Esophagus squamous epithelium (tissue), 5 donors: ENCODE data around the gene ADAM23. TPM values are rescaled to one million over a fixed set of nuclear protein-coding genes. Genes with fewer than 3 reads are reported as not detected.

ENCODE experiments used
- DNase-seq: peaks from one replicate; lab custom pipeline; 2025; lab: John Stamatoyannopoulos, UW
- H3K27ac ChIP-seq, 4 donors: fragments of 200-600 bp; sonication (generic); one replicate each; pipeline ENCODE4 v1.5.1; 2016 to 2019; ENCODE audit warnings: mild to moderate bottlenecking in 1 of 4
- H3K27me3 ChIP-seq, 4 donors: fragments of 200-600 bp; sonication (generic); 1 replicate in 3 of 4; 2 replicates in 1 of 4; pipeline versions ENCODE4 v1.5.1 to v1.6.0; 2017 to 2021; ENCODE audit warnings: antibody characterized with exemption in 1 of 4
- H3K36me3 ChIP-seq, 3 donors: fragments of 200-600 bp; sonication (generic); one replicate each; pipeline ENCODE4 v1.5.1; 2016 to 2019
- H3K4me1 ChIP-seq, 3 donors: fragments of 200-600 bp; sonication (generic); one replicate each; pipeline ENCODE4 v1.5.1; 2017 to 2019
- H3K4me3 ChIP-seq, 4 donors: fragments of 200-600 bp; sonication (generic); 1 replicate in 3 of 4; 2 replicates in 1 of 4; pipeline ENCODE4 v1.5.1; 2016 to 2019; ENCODE audit warnings: mild to moderate bottlenecking in 2 of 4, moderate library complexity in 1 of 4
- H3K9me3 ChIP-seq, 3 donors: fragments of 200-600 bp; sonication (generic); one replicate each; pipeline ENCODE4 v1.5.1; 2016 to 2019
- POLR2A ChIP-seq, 4 donors: fragments of 450-650 bp; IDR thresholded peaks; one replicate each; pipeline ENCODE4 v1.6.1; 2017; ENCODE audit warnings: antibody characterized with exemption in 4 of 4, mild to moderate bottlenecking in 4 of 4, moderate library complexity in 3 of 4
- WGBS, 2 donors: methylation state at CpG; one replicate each; pipeline ENCODE4 v1.1.5; 2018; 5-methylcytosine and 5-hydroxymethylcytosine counted together
- intact Hi-C: fragments of 100-400 bp; cut with DNase I; formaldehyde crosslinking; loops from one replicate; pipeline ENCODE4 v1.15.0; 2022
- total RNA-seq, 4 donors: library from RNA; depleted of rRNA; stranded (reverse); fragments of >200 nt; gene quantifications; one replicate each; pipeline ENCODE4 v1.1.0, GENCODE V29; 2016
- TF ChIP-seq, protein P1 (sequence below), 6 experiments: fragments of 450-650 bp in 4 of 6; fragments of 200-600 bp in 2 of 6; sonication (generic) in 2 of 6; IDR thresholded peaks; one replicate each; pipeline ENCODE4 v1.5.1; 2016 to 2019; ENCODE audit warnings: antibody characterized with exemption in 6 of 6, mild to moderate bottlenecking in 4 of 6, moderate library complexity in 4 of 6
- donor health status: DM: yes; HTN: yes; CAD: no.

ADAM23 gene
- total RNA-seq, 4 donors from 2014 or later, result 0.95 to 10.1 (median 6.6) TPM

GRCh38 chr2:206572725-206573124, 129.4 kb downstream of the ADAM23 start:
- WGBS, 2 donors, result 77 to 85% methylated on average over 3 of the region's 3 CpGs
- intact Hi-C loops, result no loop called here
- no peak for TF ChIP-seq POLR2A (IDR thresholded peaks at IDR 0.05)
- TF ChIP-seq, protein P1, sequence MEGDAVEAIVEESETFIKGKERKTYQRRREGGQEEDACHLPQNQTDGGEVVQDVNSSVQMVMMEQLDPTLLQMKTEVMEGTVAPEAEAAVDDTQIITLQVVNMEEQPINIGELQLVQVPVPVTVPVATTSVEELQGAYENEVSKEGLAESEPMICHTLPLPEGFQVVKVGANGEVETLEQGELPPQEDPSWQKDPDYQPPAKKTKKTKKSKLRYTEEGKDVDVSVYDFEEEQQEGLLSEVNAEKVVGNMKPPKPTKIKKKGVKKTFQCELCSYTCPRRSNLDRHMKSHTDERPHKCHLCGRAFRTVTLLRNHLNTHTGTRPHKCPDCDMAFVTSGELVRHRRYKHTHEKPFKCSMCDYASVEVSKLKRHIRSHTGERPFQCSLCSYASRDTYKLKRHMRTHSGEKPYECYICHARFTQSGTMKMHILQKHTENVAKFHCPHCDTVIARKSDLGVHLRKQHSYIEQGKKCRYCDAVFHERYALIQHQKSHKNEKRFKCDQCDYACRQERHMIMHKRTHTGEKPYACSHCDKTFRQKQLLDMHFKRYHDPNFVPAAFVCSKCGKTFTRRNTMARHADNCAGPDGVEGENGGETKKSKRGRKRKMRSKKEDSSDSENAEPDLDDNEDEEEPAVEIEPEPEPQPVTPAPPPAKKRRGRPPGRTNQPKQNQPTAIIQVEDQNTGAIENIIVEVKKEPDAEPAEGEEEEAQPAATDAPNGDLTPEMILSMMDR (IDR thresholded peaks at IDR 0.05), result no peak

GRCh38 chr2:206573793-206574192, 130.5 kb downstream of the ADAM23 start:
- 87 to 91% methylated on average over 6 of the region's 6 CpGs for WGBS, 2 donors
- no peaks in the 10 kb centered on the region for H3K27me3 ChIP-seq
- no peak for DNase-seq
- H3K9me3 ChIP-seq, result peaks cover 0 to under 1% (median 0%) of the 10 kb centered on the region in 3 donors
- intact Hi-C loops, result no loop called here
- H3K27ac ChIP-seq, result no peak overlapping the region
- TF ChIP-seq, protein P1 (IDR thresholded peaks at IDR 0.05), result no peak
- no peak for TF ChIP-seq POLR2A (IDR thresholded peaks at IDR 0.05)
- H3K4me3 ChIP-seq, result no peak overlapping the region
- no peaks in the 10 kb centered on the region for H3K4me1 ChIP-seq
- H3K36me3 ChIP-seq, result no peaks in the 10 kb centered on the region

More at GRCh38 chr2:206572725-206573124, 129.4 kb downstream of the ADAM23 start:
- Histone ChIP-seq H3K27me3 (no peaks in the 10 kb centered on the region), H3K4me1 (no peaks in the 10 kb centered on the region), H3K36me3 (no peaks in the 10 kb centered on the region), H3K27ac (no peak overlapping the region), H3K9me3 (no peaks in the 10 kb centered on the region), H3K4me3 (no peak overlapping the region)
- no peak for DNase-seq

- no peak for DNase-seq
- peaks cover 0 to 36% (median 0%) of the 10 kb centered on the region in 3 donors for H3K4me1 ChIP-seq
- peak overlapping the region; percentile 38 to 75 (median 66) for H3K27ac ChIP-seq
- peaks cover 0 to 2% (median 0%) of the 10 kb centered on the region in 3 donors for H3K9me3 ChIP-seq
- intact Hi-C loops, result no loop called here
- H3K36me3 ChIP-seq, result no peaks in the 10 kb centered on the region
- WGBS, 2 donors, result 39 to 46% methylated on average over 8 to 11 of the region's 11 CpGs
- no peaks in the 10 kb centered on the region for H3K27me3 ChIP-seq
- H3K4me3 ChIP-seq, result peak overlapping the region in 1 of 4 donors; percentile 35
- TF ChIP-seq, protein P1 (IDR thresholded peaks at IDR 0.05), result no peak
- TF ChIP-seq POLR2A (IDR thresholded peaks at IDR 0.05), result no peak
These were observed 141.2 kb downstream of the ADAM23 start for GRCh38 chr2:206584323-206585116.

DNA sequence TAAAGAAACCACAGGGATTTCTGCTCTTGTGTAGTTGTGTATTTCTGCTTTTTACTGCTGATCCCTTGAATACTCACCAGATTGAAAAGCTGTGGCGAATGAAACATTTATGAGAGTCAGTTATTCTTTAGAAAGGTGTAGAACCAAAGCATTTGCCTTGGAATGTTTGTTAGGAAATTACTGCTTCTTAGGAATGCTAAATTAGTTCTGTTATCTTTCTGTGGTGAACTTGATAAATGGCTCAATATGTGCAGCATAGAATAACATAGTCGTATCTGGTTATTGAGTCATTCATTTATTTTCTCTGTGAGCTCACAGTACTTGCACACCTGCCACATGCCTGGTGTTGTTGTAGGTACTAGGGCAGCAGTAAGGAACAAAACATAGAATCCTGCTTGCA, 142.0 kb downstream of the ADAM23 start:
- no peak overlapping the region for H3K4me3 ChIP-seq
- 52 to 55% methylated on average over 2 of the region's 2 CpGs for WGBS, 2 donors
- no peak for TF ChIP-seq POLR2A (IDR thresholded peaks at IDR 0.05)
- TF ChIP-seq, protein P1 (IDR thresholded peaks at IDR 0.05), result no peak
- H3K36me3 ChIP-seq, result no peaks in the 10 kb centered on the region
- intact Hi-C loops, result no loop called here
- H3K27ac ChIP-seq, result peak overlapping the region; percentile 32 to 75 (median 66)
- no peaks in the 10 kb centered on the region for H3K9me3 ChIP-seq
- no peaks in the 10 kb centered on the region for H3K27me3 ChIP-seq
- peaks cover 0 to 36% (median 0%) of the 10 kb centered on the region in 3 donors for H3K4me1 ChIP-seq
- no peak for DNase-seq

- no peak overlapping the region for H3K27ac ChIP-seq
- no peak overlapping the region for H3K4me3 ChIP-seq
- H3K9me3 ChIP-seq, result no peaks in the 10 kb centered on the region
- H3K4me1 ChIP-seq, result peaks cover 0 to 36% (median 0%) of the 10 kb centered on the region in 3 donors
- WGBS, 2 donors, result 42 to 45% methylated on average over 1 of the region's 1 CpG
- no peak for DNase-seq
- no peak for TF ChIP-seq POLR2A (IDR thresholded peaks at IDR 0.05)
- TF ChIP-seq, protein P1 (IDR thresholded peaks at IDR 0.05), result no peak
- intact Hi-C loops, result no loop called here
- no peaks in the 10 kb centered on the region for H3K36me3 ChIP-seq
- no peaks in the 10 kb centered on the region for H3K27me3 ChIP-seq
These were observed 143.3 kb downstream of the ADAM23 start for GRCh38 chr2:206586609-206587008.
